HG03354 (cell line): ENCODE measurements around the gene USH1G.
"Not testable (repeated sequence)": the region's sequence is repeated elsewhere in the genome, so short reads cannot be mapped to it uniquely, and the experiment has no call there.

ENCODE experiments used
- ATAC-seq: cut with Tn5 transposase; IDR thresholded peaks from one replicate; pipeline ENCODE4 v1.9.1; 2021; ENCODE audit warnings: mild to moderate bottlenecking; ENCODE audit not compliant: unreplicated experiment, poor library complexity, severe bottlenecking

Gene USH1G

GRCh38 chr17:74922694-74923537 is at the start of gene USH1G:
TSS of gene USH1G (minus strand) at chr17:74923255. CDS start at chr17:74923073, 182 bp downstream.
- no peak for ATAC-seq

- no peak for ATAC-seq
Measured at GRCh38 chr17:74972107-74972972, 49.3 kb upstream of the USH1G start, which contains the start of gene HID1. TSS of gene HID1 (minus strand) at chr17:74972759. CDS start at chr17:74972656, 103 bp downstream.

- ATAC-seq, result no peak
Measured at GRCh38 chr17:74971842-74972106, 48.7 kb upstream of the USH1G start.

GRCh38 chr17:74971069-74971841 is 48.2 kb upstream of the USH1G start:
- ATAC-seq, result no peak

- ATAC-seq, result no peak
Measured at GRCh38 chr17:74970395-74970794, 47.3 kb upstream of the USH1G start.

- not testable (repeated sequence) for ATAC-seq
Measured at GRCh38 chr17:74969501-74969900, 46.4 kb upstream of the USH1G start.

- no peak for ATAC-seq
Measured at GRCh38 chr17:74968361-74968780, 45.3 kb upstream of the USH1G start.

- ATAC-seq, result no peak
Measured at GRCh38 chr17:74964988-74965622, 42.0 kb upstream of the USH1G start.

GRCh38 chr17:74964246-74964761 is 41.2 kb upstream of the USH1G start:
- ATAC-seq, result no peak

- ATAC-seq, result no peak
Measured at GRCh38 chr17:74963656-74964055, 40.6 kb upstream of the USH1G start.

GRCh38 chr17:74962622-74963394 is 39.8 kb upstream of the USH1G start:
- ATAC-seq, result no peak

- no peak for ATAC-seq
Measured at GRCh38 chr17:74961657-74962350, 38.7 kb upstream of the USH1G start.

GRCh38 chr17:74960570-74961342 is 37.7 kb upstream of the USH1G start:
- ATAC-seq, result no peak

- ATAC-seq, result no peak
Measured at GRCh38 chr17:74959826-74960515, 36.9 kb upstream of the USH1G start.

- ATAC-seq, result no peak
Measured at GRCh38 chr17:74957935-74958740, 35.1 kb upstream of the USH1G start.

- ATAC-seq, result no peak
Measured at GRCh38 chr17:74956093-74956492, 33.0 kb upstream of the USH1G start.
